ENCODE measurements around the gene MYPOP. TPM values are rescaled to one million over a fixed set of nuclear protein-coding genes. Genes with fewer than 3 reads are reported as not detected.
"Not testable (repeated sequence)": the region's sequence is repeated elsewhere in the genome, so short reads cannot be mapped to it uniquely, and the experiment has no call there.

MYPOP gene
- total and polyA plus RNA-seq, 10 of the 15 experiments (the other 5 are each of a cell fraction or from before 2014, with no cell fraction given): 0.47 to 9.4 (median 1.4) TPM

DNA sequence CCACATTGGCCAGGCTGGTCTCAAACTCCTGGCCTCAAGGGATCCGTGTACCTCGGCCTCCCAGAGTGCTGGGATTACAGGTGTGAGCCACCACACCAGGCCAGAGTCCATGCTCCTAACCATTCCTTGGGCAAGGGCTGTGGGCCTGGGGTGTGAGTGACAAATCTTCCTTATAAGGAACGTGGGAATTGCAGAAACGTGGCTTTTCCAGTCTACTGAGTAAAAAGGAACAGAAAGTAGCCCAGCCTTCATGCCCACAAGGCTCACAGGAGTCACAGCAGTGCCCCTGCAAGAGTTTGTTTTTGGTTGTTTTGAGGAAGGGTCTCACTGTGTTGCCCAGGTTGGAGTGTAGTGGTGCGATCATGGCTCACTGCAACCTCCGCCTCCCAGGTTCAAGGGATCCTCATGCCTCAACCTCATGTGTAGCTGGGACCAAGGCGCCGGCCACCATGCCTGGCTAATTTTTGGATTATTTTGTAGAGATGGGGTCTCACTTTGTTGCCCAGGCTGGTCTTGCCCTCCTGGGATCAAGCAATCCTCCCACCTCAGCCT is 5.1 kb downstream of the MYPOP start:
- H3K36me3 ChIP-seq (ENCODE audit: control insufficient read depth in 2 of 2, insufficient read depth in 2 of 2, low read length in 1 of 2): no peaks in the 10 kb centered on the region; a peak in 2 of 4 replicates
- CTCF ChIA-PET: no interaction called here
- 66% methylated on average over 8 of the region's 8 CpGs for WGBS (ENCODE audit: insufficient coverage, insufficient replicate concordance, low lambda C conversion rate, missing lambda C conversion rate)
- TF ChIP-seq SPI1 (IDR thresholded peaks at IDR 0.05; ENCODE audit: borderline replicate concordance, insufficient read depth, low read depth, low read length) (peak; percentile 31; the same call in 1 of the 2 replicates), SMAD5 (IDR thresholded peaks at IDR 0.05; ENCODE audit: low read depth) (no peak), BMI1 (IDR thresholded peaks at IDR 0.05; ENCODE audit: borderline replicate concordance) (no peak)
- TF ChIP-seq, protein P1, sequence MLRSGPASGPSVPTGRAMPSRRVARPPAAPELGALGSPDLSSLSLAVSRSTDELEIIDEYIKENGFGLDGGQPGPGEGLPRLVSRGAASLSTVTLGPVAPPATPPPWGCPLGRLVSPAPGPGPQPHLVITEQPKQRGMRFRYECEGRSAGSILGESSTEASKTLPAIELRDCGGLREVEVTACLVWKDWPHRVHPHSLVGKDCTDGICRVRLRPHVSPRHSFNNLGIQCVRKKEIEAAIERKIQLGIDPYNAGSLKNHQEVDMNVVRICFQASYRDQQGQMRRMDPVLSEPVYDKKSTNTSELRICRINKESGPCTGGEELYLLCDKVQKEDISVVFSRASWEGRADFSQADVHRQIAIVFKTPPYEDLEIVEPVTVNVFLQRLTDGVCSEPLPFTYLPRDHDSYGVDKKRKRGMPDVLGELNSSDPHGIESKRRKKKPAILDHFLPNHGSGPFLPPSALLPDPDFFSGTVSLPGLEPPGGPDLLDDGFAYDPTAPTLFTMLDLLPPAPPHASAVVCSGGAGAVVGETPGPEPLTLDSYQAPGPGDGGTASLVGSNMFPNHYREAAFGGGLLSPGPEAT (IDR thresholded peaks at IDR 0.05; ENCODE audit: low read depth): no peak
- intact Hi-C loops (cut with micrococcal nuclease; ENCODE audit: unreplicated experiment) (no loop called here), in situ Hi-C loops (cut with MboI) (no loop called here)
- no peak for ATAC-seq
- H3K9me3 ChIP-seq (replicated peaks; ENCODE audit: control insufficient read depth, insufficient read depth, low read length): no peaks in the 10 kb centered on the region
- BruUV-seq (replicated peaks): no TSS peak
- POLR2A ChIA-PET: no interaction called here
- no peak overlapping the region for H2AFZ ChIP-seq (ENCODE audit: control insufficient read depth, low read depth, low read length)
- H3K27ac ChIP-seq (ENCODE audit: control insufficient read depth, insufficient read depth): no peak overlapping the region
- H3K79me2 ChIP-seq (ENCODE audit: control insufficient read depth, insufficient read depth, low read length): peaks cover 8% of the 10 kb centered on the region
- RAD21 ChIA-PET (ENCODE audit: unreplicated experiment): no interaction called here
- DNase-seq (ENCODE audit: low read depth, low spot score): no peak
- no peak overlapping the region for H3K4me2 ChIP-seq (ENCODE audit: control insufficient read depth, insufficient read depth)
- H3K4me3 ChIP-seq: no peak overlapping the region
- H4K20me1 ChIP-seq (ENCODE audit: control insufficient read depth, insufficient read depth): no peaks in the 10 kb centered on the region
- H3K27me3 ChIP-seq (replicated peaks in 1 of 2; ENCODE audit: control insufficient read depth in 2 of 2, insufficient read depth in 2 of 2, low read length in 1 of 2): no peaks in the 10 kb centered on the region
- H3K4me1 ChIP-seq (ENCODE audit: control insufficient read depth, insufficient read depth, low read length): peaks cover 9% of the 10 kb centered on the region
- no peak for FAIRE-seq
- SMC1A ChIA-PET (ENCODE audit: uncharacterized antibody, unreplicated experiment): interaction anchor here (1.2 kb wide), 1 partner anchor 12 kb away, joined by 3 read pairs; the partner anchor contains the start of gene IRF2BP1
- H3K9ac ChIP-seq (ENCODE audit: control insufficient read depth, insufficient read depth, low read length): no peak overlapping the region

GRCh38 chr19:45895983-45896599 is 6.3 kb downstream of the MYPOP start:
- ChIA-PET SMC1A (ENCODE audit: uncharacterized antibody, unreplicated experiment) (interaction anchor here (1.0 kb wide), 1 partner anchor 30 kb away, joined by 3 read pairs; no protein-coding TSS in a partner anchor), CTCF (interaction anchor here (1.6 kb wide), 1 partner anchor 32 kb away, joined by 4 read pairs; the partner anchor contains the start of gene FOXA3)
- H3K27ac ChIP-seq (ENCODE audit: control insufficient read depth, insufficient read depth); BruUV-seq (replicated peaks); ATAC-seq; H4K20me1 ChIP-seq (ENCODE audit: control insufficient read depth, insufficient read depth); H3K36me3 ChIP-seq (ENCODE audit: control insufficient read depth in 2 of 2, insufficient read depth in 2 of 2, low read length in 1 of 2); in situ Hi-C loops (cut with MboI); H3K79me2 ChIP-seq (ENCODE audit: control insufficient read depth, insufficient read depth, low read length); FAIRE-seq; H3K4me3 ChIP-seq; H3K9ac ChIP-seq (ENCODE audit: control insufficient read depth, insufficient read depth, low read length); intact Hi-C loops (cut with micrococcal nuclease; ENCODE audit: unreplicated experiment); H2AFZ ChIP-seq (ENCODE audit: control insufficient read depth, low read depth, low read length); H3K9me3 ChIP-seq (replicated peaks; ENCODE audit: control insufficient read depth, insufficient read depth, low read length); H3K27me3 ChIP-seq (replicated peaks in 1 of 2; ENCODE audit: control insufficient read depth in 2 of 2, insufficient read depth in 2 of 2, low read length in 1 of 2); POLR2A ChIA-PET; H3K4me2 ChIP-seq (ENCODE audit: control insufficient read depth, insufficient read depth); H3K4me1 ChIP-seq (ENCODE audit: control insufficient read depth, insufficient read depth, low read length); DNase-seq (ENCODE audit: low read depth, low spot score); RAD21 ChIA-PET (ENCODE audit: unreplicated experiment): not testable (repeated sequence)
- WGBS (ENCODE audit: insufficient coverage, insufficient replicate concordance, low lambda C conversion rate, missing lambda C conversion rate): 92% methylated on average over 12 of the region's 12 CpGs

All from GM12878 (cell line).